Measurements from ENCODE around the gene HMX1. TPM values are rescaled to one million over a fixed set of nuclear protein-coding genes. Genes with fewer than 3 reads are reported as not detected.

The HMX1 gene
- total and polyA plus RNA-seq, 12 donors, result 2.7 TPM; not detected in 11

GRCh38 chr4:8848507-8849265, 23.0 kb downstream of the HMX1 start:
- Histone ChIP-seq H3K4me1 (replicated peaks in 1 of 2) (no peaks in the 10 kb centered on the region), H3K27ac (no peak overlapping the region), H3K9me3 (replicated peaks in 1 of 3) (no peaks in the 10 kb centered on the region), H3K36me3 (replicated peaks in 1 of 2) (no peaks in the 10 kb centered on the region), H3K4me3 (no peak overlapping the region), H3K27me3 (peaks cover 29% of the 10 kb centered on the region)
- intact Hi-C loops (cut with DNase I), result no loop called here
- 57 to 61% (median 59%) methylated on average over 12 to 14 of the region's 14 CpGs for WGBS, 4 donors
- TF ChIP-seq POLR2A (IDR thresholded peaks at IDR 0.05) (no peak), CTCF (IDR thresholded peaks at IDR 0.05) (no peak)
- DNase-seq, result no peak

- Histone ChIP-seq H3K4me1 (replicated peaks in 1 of 2) (no peaks in the 10 kb centered on the region), H3K27ac (no peak overlapping the region), H3K27me3 (peaks cover 25% of the 10 kb centered on the region), H3K4me3 (no peak overlapping the region), H3K9me3 (replicated peaks in 1 of 3) (no peaks in the 10 kb centered on the region), H3K36me3 (replicated peaks in 1 of 2) (no peaks in the 10 kb centered on the region)
- WGBS, 4 donors, result 5 to 10% (median 8%) methylated on average over 10 of the region's 10 CpGs
- no peak for DNase-seq
- intact Hi-C loops (cut with DNase I), result no loop called here
- TF ChIP-seq POLR2A (IDR thresholded peaks at IDR 0.05) (no peak), CTCF (IDR thresholded peaks at IDR 0.05) (no peak)
Measured at GRCh38 chr4:8847764-8848163, 23.9 kb downstream of the HMX1 start.

- Histone ChIP-seq H3K27ac (no peak overlapping the region), H3K36me3 (replicated peaks in 1 of 2) (no peaks in the 10 kb centered on the region), H3K27me3 (peaks cover 23% of the 10 kb centered on the region), H3K4me1 (replicated peaks in 1 of 2) (no peaks in the 10 kb centered on the region), H3K4me3 (no peak overlapping the region), H3K9me3 (replicated peaks in 1 of 3) (no peaks in the 10 kb centered on the region)
- WGBS, 4 donors, result 67 to 72% (median 71%) methylated on average over 10 to 12 of the region's 12 CpGs
- intact Hi-C loops (cut with DNase I), result no loop called here
- TF ChIP-seq CTCF (IDR thresholded peaks at IDR 0.05) (no peak), POLR2A (IDR thresholded peaks at IDR 0.05) (no peak)
- no peak for DNase-seq
Measured at GRCh38 chr4:8847331-8847730, 24.3 kb downstream of the HMX1 start.

- intact Hi-C loops (cut with DNase I), result no loop called here
- Histone ChIP-seq H3K9me3 (replicated peaks in 1 of 3) (no peaks in the 10 kb centered on the region), H3K27ac (no peak overlapping the region), H3K4me3 (no peak overlapping the region), H3K4me1 (replicated peaks in 1 of 2) (no peaks in the 10 kb centered on the region), H3K36me3 (replicated peaks in 1 of 2) (no peaks in the 10 kb centered on the region), H3K27me3 (peaks cover 19% of the 10 kb centered on the region)
- TF ChIP-seq CTCF (IDR thresholded peaks at IDR 0.05) (no peak), POLR2A (IDR thresholded peaks at IDR 0.05) (no peak)
- 59 to 73% (median 65%) methylated on average over 3 of the region's 3 CpGs for whole genome bisulfite sequencing, 4 donors
- DNase-seq, result peak in 2 of 7 donors; percentile 1 to 8
Measured at GRCh38 chr4:8846826-8847225, 24.8 kb downstream of the HMX1 start.
